ENCODE measurements around the gene TMEM234.

- TF ChIP-seq CTCF (IDR thresholded peaks at IDR 0.05; ENCODE audit: poor library complexity) = no peak
- no peak for TF ChIP-seq EZH2 (IDR thresholded peaks at IDR 0.05; ENCODE audit: borderline replicate concordance)
- TF ChIP-seq EZH2phosphoT487 (IDR thresholded peaks at IDR 0.05; ENCODE audit: low read depth, severe bottlenecking, unreplicated experiment) = no peak
These were observed 10.6 kb upstream of the TMEM234 start for GRCh38 chr1:32232558-32233304.

Data from hepatocyte (in vitro differentiated cells).